ENCODE results near the gene STXBP6. TPM values are rescaled to one million over a fixed set of nuclear protein-coding genes. Genes with fewer than 3 reads are reported as not detected.
"Not testable (repeated sequence)": the region's sequence is repeated elsewhere in the genome, so short reads cannot be mapped to it uniquely, and the experiment has no call there.

STXBP6 gene
- total RNA-seq, 1 experiment from 2014 or later, result 6.4 TPM

DNA sequence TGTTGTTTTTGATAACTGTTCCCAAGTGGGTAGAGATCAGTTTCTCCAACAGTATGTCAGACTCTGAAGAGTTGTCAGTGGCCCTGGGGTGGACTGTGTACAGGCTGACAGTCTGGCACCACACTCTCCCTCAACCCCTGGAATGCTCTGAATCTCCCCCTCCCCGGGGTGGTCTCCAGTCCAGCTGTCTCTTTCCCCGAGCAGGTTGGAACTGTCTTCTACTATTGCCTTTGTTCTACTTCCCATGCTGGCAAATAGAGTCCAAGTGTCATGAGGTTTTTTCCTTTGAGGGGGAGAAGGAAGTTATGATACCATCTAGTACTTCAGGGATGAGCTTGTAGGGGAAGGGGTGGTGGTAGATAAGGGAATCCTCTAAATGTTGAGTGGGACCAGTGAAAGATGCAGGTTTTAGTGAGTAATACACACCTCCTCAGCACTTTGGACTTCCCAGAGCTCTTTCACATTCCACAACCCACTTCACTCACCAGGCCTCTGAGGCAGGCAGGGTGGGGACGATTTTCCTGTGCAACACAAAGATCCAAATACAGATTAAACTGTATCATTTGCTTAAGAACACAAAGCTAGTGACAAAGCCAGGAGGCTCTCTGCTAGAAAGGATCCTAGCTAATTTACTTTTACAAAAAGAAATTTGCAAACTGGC lies 245.3 kb downstream of the STXBP6 start:
- H3K9me3 ChIP-seq (replicated peaks), result no peaks in the 10 kb centered on the region
- no peaks in the 10 kb centered on the region; the same call in 1 of the 2 replicates for H3K4me1 ChIP-seq (replicated peaks)
- no peaks in the 10 kb centered on the region for H3K36me3 ChIP-seq
- peaks cover 6% of the 10 kb centered on the region; the same call in 1 of the 2 replicates for H3K27me3 ChIP-seq (replicated peaks)
- no peak for DNase-seq (ENCODE audit: low read depth in 1 of 2, low spot score in 2 of 2)
- no peak overlapping the region for H3K4me3 ChIP-seq
- H3K27ac ChIP-seq, result no peak overlapping the region

DNA sequence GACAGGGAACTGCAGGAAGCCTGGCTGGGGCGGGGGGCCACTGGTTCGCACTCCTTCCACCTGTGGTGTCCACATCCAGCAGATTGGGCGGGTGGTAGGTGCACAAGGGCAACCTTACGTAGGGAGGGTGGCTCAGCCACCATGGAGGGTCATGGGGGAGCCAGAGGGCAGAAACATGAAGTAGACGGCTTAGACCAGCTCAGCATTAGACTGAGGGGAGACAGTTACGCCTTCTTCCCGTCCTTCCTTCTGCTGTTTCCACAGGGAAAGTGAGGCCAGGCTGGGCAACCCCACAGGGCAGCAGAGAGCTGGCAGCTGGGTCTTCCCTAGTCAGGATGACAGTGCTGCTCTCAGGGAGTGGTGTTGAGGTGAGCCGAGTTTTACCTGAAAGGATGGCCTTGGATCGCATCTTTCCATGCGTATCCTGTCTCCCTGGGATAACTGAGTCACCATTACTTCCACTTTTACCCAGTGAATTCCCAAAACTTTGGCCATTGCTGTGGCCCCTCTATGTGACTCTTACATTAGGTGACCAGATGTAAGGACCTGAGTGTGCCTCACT lies 245.9 kb downstream of the STXBP6 start:
- Histone ChIP-seq H3K27ac (no peak overlapping the region), H3K4me3 (no peak overlapping the region), H3K36me3 (no peaks in the 10 kb centered on the region), H3K4me1 (replicated peaks) (no peaks in the 10 kb centered on the region; the same call in 1 of the 2 replicates), H3K9me3 (replicated peaks) (no peaks in the 10 kb centered on the region), H3K27me3 (replicated peaks) (peaks cover 6% of the 10 kb centered on the region; the same call in 1 of the 2 replicates)
- DNase-seq (ENCODE audit: low read depth in 1 of 2, low spot score in 2 of 2), result no peak

DNA sequence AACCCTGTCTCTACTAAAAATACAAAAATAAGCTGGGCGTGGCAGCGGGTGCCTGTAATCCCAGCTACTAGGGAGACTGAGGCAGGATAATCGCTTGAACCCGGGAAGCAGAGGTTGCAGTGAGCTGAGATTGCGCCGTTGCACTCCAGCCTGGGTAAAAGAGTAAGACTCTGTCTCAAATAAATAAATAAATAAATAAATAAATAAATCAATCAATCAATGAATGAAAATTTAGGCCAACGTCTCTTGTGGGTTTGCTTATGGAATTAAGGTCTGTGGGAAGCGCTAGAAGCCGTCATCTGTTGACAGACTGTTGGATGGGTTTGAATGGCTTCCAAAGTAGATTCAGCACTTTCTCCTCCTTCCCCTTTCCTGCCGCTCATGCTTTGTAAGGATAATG lies 246.5 kb downstream of the STXBP6 start:
- H3K4me3 ChIP-seq; H3K36me3 ChIP-seq; H3K4me1 ChIP-seq (replicated peaks); H3K27ac ChIP-seq; H3K9me3 ChIP-seq (replicated peaks); H3K27me3 ChIP-seq (replicated peaks); DNase-seq (ENCODE audit: low read depth in 1 of 2, low spot score in 2 of 2): not testable (repeated sequence)

DNA sequence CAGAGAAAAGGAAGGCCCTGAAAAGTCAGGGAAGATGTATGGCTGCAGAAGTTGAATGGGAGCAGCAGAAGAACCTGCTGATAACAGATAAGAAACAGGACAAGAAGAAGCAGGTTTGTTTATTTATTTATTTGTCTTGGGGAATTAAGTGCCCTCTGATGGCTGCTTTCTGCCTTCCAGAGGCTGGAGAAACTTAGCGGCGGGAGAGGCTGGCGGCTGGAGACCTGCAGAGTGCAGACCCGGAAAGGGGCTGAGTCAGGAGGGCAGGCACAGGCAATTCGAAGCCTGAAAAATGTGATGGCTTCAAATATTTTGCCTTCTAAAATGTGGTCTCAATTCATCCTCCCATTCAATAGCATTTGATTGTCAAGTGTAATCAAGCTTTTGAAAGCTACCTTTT lies 247.7 kb downstream of the STXBP6 start:
- Histone ChIP-seq H3K27me3 (replicated peaks) (peaks cover 6% of the 10 kb centered on the region; the same call in 1 of the 2 replicates), H3K4me1 (replicated peaks) (no peaks in the 10 kb centered on the region; the same call in 1 of the 2 replicates), H3K9me3 (replicated peaks) (no peaks in the 10 kb centered on the region), H3K27ac (no peak overlapping the region), H3K36me3 (no peaks in the 10 kb centered on the region), H3K4me3 (no peak overlapping the region)
- no peak for DNase-seq (ENCODE audit: low read depth in 1 of 2, low spot score in 2 of 2)

DNA sequence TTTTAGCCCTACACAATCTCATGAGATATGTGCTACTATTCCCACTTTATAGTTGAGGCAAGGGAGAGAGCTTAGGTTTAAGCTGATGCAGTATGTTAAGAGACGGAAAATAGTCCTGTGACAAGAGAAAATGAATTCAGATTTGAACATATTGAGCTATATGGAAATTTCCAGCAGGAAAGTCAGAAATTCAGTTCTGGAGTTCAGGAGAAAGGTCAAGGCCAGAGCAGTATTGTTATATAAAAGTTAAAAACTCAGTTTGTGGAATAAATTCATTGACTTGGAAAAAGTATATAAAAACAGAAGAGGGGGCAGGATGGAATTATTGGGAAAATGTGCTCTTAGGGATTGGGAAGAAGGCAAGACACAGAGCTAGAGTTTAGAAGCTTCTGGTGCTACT lies 248.9 kb downstream of the STXBP6 start:
- Histone ChIP-seq H3K27me3 (replicated peaks) (peaks cover 6% of the 10 kb centered on the region; the same call in 1 of the 2 replicates), H3K4me3 (no peak overlapping the region), H3K9me3 (replicated peaks) (no peaks in the 10 kb centered on the region), H3K27ac (no peak overlapping the region), H3K4me1 (replicated peaks) (no peaks in the 10 kb centered on the region), H3K36me3 (no peaks in the 10 kb centered on the region)
- DNase-seq (ENCODE audit: low read depth in 1 of 2, low spot score in 2 of 2), result no peak

DNA sequence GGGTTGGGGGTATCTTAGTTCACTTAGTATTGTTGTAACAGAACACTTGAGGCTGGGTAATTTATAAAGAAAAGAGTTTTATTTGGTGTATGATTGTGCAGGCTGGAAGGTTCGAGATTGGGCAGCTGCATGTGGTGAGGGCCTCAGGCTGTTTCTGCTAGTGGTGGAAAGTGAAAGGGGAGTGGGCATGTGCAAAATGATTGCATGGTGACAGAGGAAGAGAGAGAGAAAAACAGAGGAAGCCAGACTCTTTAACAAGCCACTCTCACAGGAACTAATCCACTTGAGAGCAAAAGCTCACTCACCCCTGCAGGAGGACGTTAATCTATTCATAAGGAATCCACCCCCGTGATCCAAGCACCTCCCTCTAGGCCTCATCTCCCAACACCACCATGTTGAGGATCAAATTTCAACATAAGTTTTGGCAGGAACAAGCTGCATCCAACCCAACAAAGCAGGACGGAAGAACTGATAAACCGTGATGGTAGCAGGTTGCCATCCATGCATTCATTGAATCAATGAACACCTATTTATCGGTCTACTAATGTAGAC lies 251.0 kb downstream of the STXBP6 start:
- no peaks in the 10 kb centered on the region for H3K9me3 ChIP-seq (replicated peaks)
- no peak for DNase-seq (ENCODE audit: low read depth in 1 of 2, low spot score in 2 of 2)
- no peak overlapping the region for H3K27ac ChIP-seq
- no peak overlapping the region for H3K4me3 ChIP-seq
- H3K4me1 ChIP-seq (replicated peaks), result no peaks in the 10 kb centered on the region
- peaks cover 6% of the 10 kb centered on the region; the same call in 1 of the 2 replicates for H3K27me3 ChIP-seq (replicated peaks)
- H3K36me3 ChIP-seq, result no peaks in the 10 kb centered on the region

DNA sequence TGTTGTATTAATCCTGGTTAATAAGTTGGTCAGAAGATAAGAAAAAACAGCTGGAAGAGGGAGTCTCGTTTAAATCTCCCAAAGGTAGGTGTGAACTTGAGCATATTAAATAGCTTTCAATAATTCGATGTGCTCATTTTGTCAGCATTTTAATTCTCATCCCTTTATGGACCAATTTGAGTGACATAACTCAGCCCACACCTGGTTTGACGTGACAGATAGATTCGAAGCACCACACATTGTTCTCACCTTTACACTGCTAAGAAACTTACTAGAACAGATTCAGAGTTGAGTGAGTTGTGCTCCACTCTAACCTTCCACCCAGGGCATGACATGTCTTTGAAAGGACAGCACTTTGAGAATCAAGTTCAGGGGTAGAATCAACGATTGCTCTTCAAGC lies 254.5 kb downstream of the STXBP6 start:
- H3K4me1 ChIP-seq (replicated peaks), result no peaks in the 10 kb centered on the region
- no peak overlapping the region for H3K27ac ChIP-seq
- H3K36me3 ChIP-seq, result no peaks in the 10 kb centered on the region
- H3K4me3 ChIP-seq, result no peak overlapping the region
- no peaks in the 10 kb centered on the region for H3K27me3 ChIP-seq (replicated peaks)
- no peaks in the 10 kb centered on the region for H3K9me3 ChIP-seq (replicated peaks)
- no peak for DNase-seq (ENCODE audit: low read depth in 1 of 2, low spot score in 2 of 2)

DNA sequence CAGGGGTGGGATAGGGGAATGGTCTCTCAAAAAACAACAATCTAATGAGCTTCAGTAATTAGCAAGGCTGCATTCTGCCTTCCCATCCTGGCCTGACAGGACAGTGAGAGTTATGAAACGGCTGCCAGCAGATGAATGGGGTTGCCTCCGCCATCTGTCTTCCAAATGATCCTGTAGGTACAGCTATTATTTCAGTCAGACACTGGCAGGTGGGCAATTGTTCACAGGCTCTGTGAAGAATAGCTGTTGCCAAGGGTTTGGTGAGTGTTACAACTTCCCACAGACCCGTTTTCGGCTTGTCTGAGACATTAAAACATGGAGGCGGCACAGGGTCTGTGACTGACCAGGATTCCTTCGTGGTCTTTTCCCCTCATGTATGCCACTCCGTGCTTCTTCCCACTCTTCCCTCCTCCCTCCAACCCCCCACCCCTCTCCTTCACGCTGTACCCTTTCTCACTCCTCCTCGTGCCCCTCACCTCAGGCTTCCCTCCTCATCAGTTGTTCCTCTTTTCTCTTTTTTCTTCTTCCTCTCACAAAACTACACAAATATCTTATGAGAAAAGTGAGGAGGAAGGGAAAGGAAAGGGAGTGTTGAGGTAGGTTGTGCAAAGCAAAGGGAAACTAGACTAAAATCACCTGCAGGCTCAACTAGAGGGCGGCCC lies 255.2 kb downstream of the STXBP6 start:
- no peak overlapping the region for H3K4me3 ChIP-seq
- H3K27ac ChIP-seq, result no peak overlapping the region
- H3K36me3 ChIP-seq, result no peaks in the 10 kb centered on the region
- no peaks in the 10 kb centered on the region for H3K27me3 ChIP-seq (replicated peaks)
- DNase-seq (ENCODE audit: low read depth in 1 of 2, low spot score in 2 of 2), result no peak
- H3K4me1 ChIP-seq (replicated peaks), result no peaks in the 10 kb centered on the region
- no peaks in the 10 kb centered on the region for H3K9me3 ChIP-seq (replicated peaks)

DNA sequence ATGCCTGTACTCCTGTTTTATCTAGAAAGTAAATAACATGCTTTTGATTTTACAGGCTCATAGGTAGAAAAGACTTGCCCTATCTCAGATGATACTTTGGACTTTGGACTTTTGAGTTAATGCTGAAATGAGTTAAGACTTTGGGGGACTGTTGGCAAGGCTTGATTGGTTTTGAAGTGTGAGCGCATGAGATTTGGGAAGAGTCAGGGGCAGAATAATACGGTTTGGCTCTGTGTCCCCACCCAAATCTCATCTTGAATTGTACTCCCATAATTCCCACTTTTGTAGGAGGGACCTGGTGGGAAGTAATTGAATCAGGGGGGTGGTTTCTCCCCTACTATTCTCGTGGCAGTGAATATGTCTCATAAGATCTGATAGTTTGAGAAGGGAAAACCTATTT lies 259.8 kb downstream of the STXBP6 start:
- Histone ChIP-seq H3K4me1 (replicated peaks) (no peaks in the 10 kb centered on the region), H3K4me3 (no peak overlapping the region), H3K27me3 (replicated peaks) (no peaks in the 10 kb centered on the region), H3K36me3 (no peaks in the 10 kb centered on the region), H3K9me3 (replicated peaks) (no peaks in the 10 kb centered on the region), H3K27ac (no peak overlapping the region)
- no peak for DNase-seq (ENCODE audit: low read depth in 1 of 2, low spot score in 2 of 2)

DNA sequence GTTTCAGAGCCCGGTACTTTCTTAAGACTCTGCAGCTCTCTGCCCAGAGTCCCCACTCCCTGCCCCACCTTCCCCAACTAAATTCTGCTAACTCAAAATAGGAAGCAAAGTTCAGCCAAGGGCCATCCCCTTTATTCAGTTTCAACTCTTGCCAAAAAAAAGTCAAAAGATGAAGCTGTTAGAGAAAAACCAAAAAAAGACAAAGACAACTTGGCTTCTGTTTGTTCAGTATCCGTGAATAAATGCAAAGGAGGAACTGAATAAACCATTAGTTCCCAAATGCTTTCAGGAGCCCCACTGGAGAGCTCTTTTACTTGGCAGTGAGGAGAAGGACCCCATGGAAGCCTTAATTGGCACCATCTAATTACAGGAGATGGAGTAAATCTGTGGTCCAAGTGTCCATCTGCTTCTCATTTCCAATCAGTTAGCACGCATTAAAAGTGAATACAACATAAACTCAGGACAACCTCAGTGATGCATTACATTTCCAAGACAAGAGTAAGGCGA lies 260.5 kb downstream of the STXBP6 start:
- Histone ChIP-seq H3K27ac (no peak overlapping the region), H3K9me3 (replicated peaks) (no peaks in the 10 kb centered on the region), H3K4me3 (no peak overlapping the region), H3K4me1 (replicated peaks) (no peaks in the 10 kb centered on the region), H3K36me3 (no peaks in the 10 kb centered on the region), H3K27me3 (replicated peaks) (no peaks in the 10 kb centered on the region)
- no peak for DNase-seq (ENCODE audit: low read depth in 1 of 2, low spot score in 2 of 2)

DNA sequence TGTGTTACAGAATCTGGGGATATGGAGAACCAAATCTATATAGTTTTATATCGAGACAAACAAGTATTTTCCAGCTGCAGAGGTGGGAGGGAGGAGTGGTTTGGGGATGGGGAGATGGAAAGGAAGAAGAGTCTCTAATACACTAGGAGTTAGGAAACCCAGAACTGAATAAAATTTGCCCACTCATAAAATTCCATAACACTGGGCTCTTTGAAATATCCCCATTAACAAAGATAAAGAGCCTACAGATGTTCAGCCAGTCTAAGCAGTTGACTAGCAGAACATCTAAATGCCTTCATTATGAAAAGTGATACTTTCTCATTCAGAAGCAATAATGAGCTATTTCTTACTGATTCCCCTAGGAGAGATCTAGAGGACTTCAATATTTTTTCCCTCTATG lies 264.2 kb downstream of the STXBP6 start:
- Histone ChIP-seq H3K27ac (no peak overlapping the region), H3K4me1 (replicated peaks) (no peaks in the 10 kb centered on the region), H3K36me3 (no peaks in the 10 kb centered on the region), H3K9me3 (replicated peaks) (no peaks in the 10 kb centered on the region), H3K27me3 (replicated peaks) (no peaks in the 10 kb centered on the region), H3K4me3 (no peak overlapping the region)
- no peak for DNase-seq (ENCODE audit: low read depth in 1 of 2, low spot score in 2 of 2)

DNA sequence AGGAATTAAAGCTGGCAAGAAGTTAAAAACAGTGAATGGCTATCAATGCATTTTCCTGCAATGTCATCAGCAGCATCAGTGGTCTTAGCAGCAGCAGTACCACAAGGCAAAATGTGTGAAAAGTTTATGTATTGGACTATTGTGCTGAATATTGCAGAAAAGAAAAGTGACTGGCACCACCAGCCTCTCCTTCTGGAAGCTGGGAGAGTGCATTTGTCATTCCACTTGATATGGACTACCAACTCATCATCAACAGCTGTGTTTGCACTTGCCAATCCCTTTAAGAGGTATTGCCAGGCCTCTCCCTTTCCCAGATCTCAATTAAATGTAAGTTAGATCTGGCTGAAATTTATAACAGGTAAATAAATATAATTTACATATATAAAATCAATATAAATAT lies 265.0 kb downstream of the STXBP6 start:
- Histone ChIP-seq H3K27me3 (replicated peaks) (no peaks in the 10 kb centered on the region), H3K9me3 (replicated peaks) (no peaks in the 10 kb centered on the region), H3K36me3 (no peaks in the 10 kb centered on the region), H3K27ac (no peak overlapping the region), H3K4me1 (replicated peaks) (no peaks in the 10 kb centered on the region), H3K4me3 (no peak overlapping the region)
- no peak for DNase-seq (ENCODE audit: low read depth in 1 of 2, low spot score in 2 of 2)

DNA sequence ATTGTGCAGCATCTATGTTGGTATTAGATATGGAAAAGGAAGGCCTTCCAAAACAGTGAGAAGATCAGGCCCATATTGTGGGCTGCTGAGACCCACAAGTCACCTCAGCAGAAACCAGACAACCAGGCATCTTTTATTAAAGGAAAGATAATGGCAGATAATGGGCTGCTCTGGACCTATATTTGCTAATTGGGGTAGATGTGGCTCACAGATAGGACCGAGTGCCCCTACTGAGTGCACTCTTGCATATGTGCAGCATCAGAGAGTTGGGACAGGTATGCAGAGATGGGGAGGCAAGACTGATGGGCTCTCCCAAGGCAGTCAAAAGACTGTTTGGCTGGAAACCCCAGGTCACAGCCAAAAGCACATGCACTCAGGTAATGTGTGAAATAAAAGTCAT lies 266.2 kb downstream of the STXBP6 start:
- no peaks in the 10 kb centered on the region for H3K9me3 ChIP-seq (replicated peaks)
- no peak overlapping the region for H3K4me3 ChIP-seq
- no peak for DNase-seq (ENCODE audit: low read depth in 1 of 2, low spot score in 2 of 2)
- no peaks in the 10 kb centered on the region for H3K4me1 ChIP-seq (replicated peaks)
- H3K36me3 ChIP-seq, result no peaks in the 10 kb centered on the region
- H3K27ac ChIP-seq, result no peak overlapping the region
- no peaks in the 10 kb centered on the region for H3K27me3 ChIP-seq (replicated peaks)

DNA sequence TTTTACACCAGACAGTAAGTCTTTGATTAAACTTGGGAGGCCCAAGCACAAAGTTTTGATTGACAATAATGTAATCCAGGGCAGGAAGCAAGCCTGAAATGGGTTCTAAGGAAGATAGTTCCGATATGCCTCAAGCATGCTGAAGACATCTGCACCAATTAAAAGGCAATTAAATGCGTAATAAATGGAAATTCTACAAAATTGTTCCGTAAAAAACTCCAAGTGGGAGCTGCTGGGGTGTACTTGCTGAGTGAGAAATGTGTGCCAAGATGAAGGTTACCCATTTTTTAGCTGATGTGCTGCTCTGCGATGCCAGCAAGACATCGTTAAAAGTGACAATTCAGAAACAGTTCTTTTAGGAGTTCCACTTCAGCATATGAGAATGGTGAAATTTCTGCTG lies 269.7 kb downstream of the STXBP6 start:
- H3K9me3 ChIP-seq (replicated peaks), result no peaks in the 10 kb centered on the region
- H3K4me3 ChIP-seq, result no peak overlapping the region
- H3K27ac ChIP-seq, result no peak overlapping the region
- no peaks in the 10 kb centered on the region for H3K4me1 ChIP-seq (replicated peaks)
- H3K27me3 ChIP-seq (replicated peaks), result no peaks in the 10 kb centered on the region
- no peak for DNase-seq (ENCODE audit: low read depth in 1 of 2, low spot score in 2 of 2)
- no peaks in the 10 kb centered on the region for H3K36me3 ChIP-seq
